HepG2 (cell line): ENCODE results near the gene STIM2. TPM values are rescaled to one million over a fixed set of nuclear protein-coding genes. Genes with fewer than 3 reads are reported as not detected.

Experiments used
- ATAC-seq: fragments of 200-7000 bp; cut with Tn5 transposase; 3 replicates; pipeline ENCODE4 v1.9.1; 2020; ENCODE audit warnings: mild to moderate bottlenecking, moderate library complexity
- BruUV-seq: library from RNA; stranded (reverse); fragments of 400-500 nt; replicated peaks from 2 replicates; lab custom pipeline; 2021; lab: Mats Ljungman, UMichigan
- CTCF ChIA-PET: fragments of 300-600 bp; formaldehyde crosslinking; extraction: SDS; loops from one replicate; lab custom pipeline; 2021; ENCODE audit warnings: low total read pairs, inconsistent platforms, low intra/inter-chr PET ratio; lab: Yijun Ruan, JAX
- POLR2A ChIA-PET: fragments of 350-600 bp; sonication (Branson Sonifier 250); formaldehyde crosslinking; loops from one replicate; lab custom pipeline; 2020; ENCODE audit warnings: antibody characterized with exemption, inconsistent platforms; lab: Yijun Ruan, JAX
- DNase-seq: peaks from one replicate; pipeline ENCODE4 v3.0.0-alpha.2; 2015; ENCODE audit warnings: low spot score
- FAIRE-seq: peaks from 3 replicates; lab custom pipeline; 2011; peaks lifted over from hg19 to GRCh38; lab: Jason Lieb, UNC
- H2AFZ ChIP-seq: one replicate; pipeline ENCODE4 v1.6.1; 2011; ENCODE audit warnings: low read length, inconsistent platforms
- H3K27ac ChIP-seq: fragments of 300-600 bp; 3 replicates; pipeline ENCODE4 v1.8.0; 2011; ENCODE audit warnings: mixed run types, mild to moderate bottlenecking, mixed read lengths, low read length, inconsistent platforms; ENCODE audit not compliant: insufficient read depth; ENCODE audit errors: extremely low read length
- H3K27me3 ChIP-seq, 2 experiments: fragments of 200-600 bp in 1 of 2; 2 replicates in 1 of 2; 3 replicates in 1 of 2; pipeline versions ENCODE4 v1.6.0 to v1.8.0; 2011; ENCODE audit warnings: low read length in 2 of 2, mild to moderate bottlenecking in 2 of 2, moderate library complexity in 2 of 2, inconsistent platforms in 1 of 2; ENCODE audit not compliant: insufficient read depth in 2 of 2, control insufficient read depth in 1 of 2
- H3K36me3 ChIP-seq, 2 experiments: fragments of 200-600 bp in 1 of 2; replicated peaks in 1 of 2; 2 replicates in 1 of 2; 3 replicates in 1 of 2; pipeline versions ENCODE4 v1.5.1 to v1.8.0; 2011; ENCODE audit warnings: low read length in 2 of 2, inconsistent platforms in 1 of 2; ENCODE audit not compliant: insufficient read depth in 2 of 2, control insufficient read depth in 1 of 2
- H3K4me1 ChIP-seq: 2 replicates; pipeline ENCODE4 v1.5.1; 2012; ENCODE audit warnings: low read length, inconsistent platforms; ENCODE audit not compliant: insufficient read depth
- H3K4me2 ChIP-seq: 2 replicates; pipeline ENCODE4 v1.6.0; 2011; ENCODE audit warnings: low read depth, low read length, inconsistent platforms
- H3K4me3 ChIP-seq, 3 experiments: fragments of 200-600 bp in 1 of 3; sonication (generic), shearing (Covaris generic) in 1 of 3; replicated peaks in 1 of 3; 2 replicates each; pipeline ENCODE4 v1.5.1; 2011 to 2016; ENCODE audit warnings: low read length in 3 of 3, inconsistent platforms in 2 of 3, low read depth in 2 of 3, mild to moderate bottlenecking in 2 of 3, control low read depth in 1 of 3, mixed read lengths in 1 of 3; ENCODE audit not compliant: insufficient read depth in 1 of 3
- H3K79me2 ChIP-seq: one replicate; pipeline ENCODE4 v1.6.1; 2011; ENCODE audit warnings: low read length, inconsistent platforms; ENCODE audit not compliant: insufficient read depth
- H3K9ac ChIP-seq: 2 replicates; pipeline ENCODE4 v1.6.0; 2011; ENCODE audit warnings: mild to moderate bottlenecking, low read depth, low read length, inconsistent platforms; ENCODE audit not compliant: insufficient read depth
- H3K9me3 ChIP-seq: 2 replicates; pipeline ENCODE4 v1.5.1; 2012; ENCODE audit warnings: mild to moderate bottlenecking, low read length
- H4K20me1 ChIP-seq: 2 replicates; pipeline ENCODE4 v1.6.0; 2011; ENCODE audit warnings: inconsistent platforms, mild to moderate bottlenecking, low read length, moderate library complexity; ENCODE audit not compliant: insufficient read depth
- ATF4 ChIP-seq, 2 experiments: fragments of 450-650 bp in 1 of 2; sonication (generic) in 1 of 2; formaldehyde crosslinking; IDR thresholded peaks; 2 replicates each; pipeline versions ENCODE4 v1.5.0 to v1.8.0; 2020 to 2022; ENCODE audit warnings: mild to moderate bottlenecking in 1 of 2, missing genetic modification reagents in 1 of 2
- CHCHD3 ChIP-seq: sonication (generic); formaldehyde crosslinking; IDR thresholded peaks from 2 replicates; pipeline ENCODE4 v1.8.0; 2022; ENCODE audit warnings: mild to moderate bottlenecking, missing genetic modification reagents, moderate library complexity
- FUBP1 ChIP-seq: sonication (generic); formaldehyde crosslinking; IDR thresholded peaks from 2 replicates; pipeline ENCODE4 v1.5.1; 2020; ENCODE audit warnings: missing genetic modification reagents, mild to moderate bottlenecking, borderline replicate concordance
- GPN1 ChIP-seq: sonication (generic); formaldehyde crosslinking; IDR thresholded peaks from 2 replicates; pipeline ENCODE4 v1.5.1; 2020; ENCODE audit warnings: missing genetic modification reagents, borderline replicate concordance
- HNF4A ChIP-seq: sonication (generic); formaldehyde crosslinking; IDR thresholded peaks from 2 replicates; pipeline ENCODE4 v1.4.0; 2020; ENCODE audit warnings: missing genetic modification reagents
- MTF1 ChIP-seq: sonication (generic); formaldehyde crosslinking; IDR thresholded peaks from 2 replicates; pipeline ENCODE4 v1.5.0; 2020; ENCODE audit warnings: missing genetic modification reagents
- NAIF1 ChIP-seq: sonication (generic); formaldehyde crosslinking; IDR thresholded peaks from 2 replicates; pipeline ENCODE4 v1.5.0; 2020; ENCODE audit warnings: mild to moderate bottlenecking, missing genetic modification reagents, borderline replicate concordance
- NCOA2 ChIP-seq: sonication (generic); formaldehyde crosslinking; IDR thresholded peaks from 2 replicates; pipeline ENCODE4 v1.8.0; 2022; ENCODE audit warnings: inconsistent platforms
- RAD51 ChIP-seq: fragments of 450-650 bp; IDR thresholded peaks from 2 replicates; pipeline ENCODE4 v1.6.1; 2016; ENCODE audit warnings: borderline replicate concordance
- SP5 ChIP-seq: IDR thresholded peaks from 2 replicates; pipeline ENCODE4 v1.6.1; 2016; ENCODE audit warnings: low read depth, borderline replicate concordance
- SPEN ChIP-seq: sonication (generic); formaldehyde crosslinking; IDR thresholded peaks from 2 replicates; pipeline ENCODE4 v1.5.1; 2020; ENCODE audit warnings: low read depth, mild to moderate bottlenecking, missing genetic modification reagents
- ZFP36L1 ChIP-seq: sonication (generic); formaldehyde crosslinking; IDR thresholded peaks from 2 replicates; pipeline ENCODE4 v1.8.0; 2022; ENCODE audit warnings: mild to moderate bottlenecking, missing genetic modification reagents, moderate library complexity
- ZNF12 ChIP-seq: sonication (generic); formaldehyde crosslinking; IDR thresholded peaks from 2 replicates; pipeline ENCODE4 v1.5.0; 2020; ENCODE audit warnings: missing genetic modification reagents
- ZNF207 ChIP-seq: fragments of 450-650 bp; IDR thresholded peaks from 2 replicates; pipeline ENCODE4 v1.6.1; 2016; ENCODE audit warnings: antibody characterized with exemption, borderline replicate concordance
- ZNF274 ChIP-seq: sonication (generic); formaldehyde crosslinking; IDR thresholded peaks from 2 replicates; pipeline ENCODE4 v1.5.1; 2020; ENCODE audit warnings: mild to moderate bottlenecking, missing genetic modification reagents
- ZNF367 ChIP-seq: sonication (generic); formaldehyde crosslinking; IDR thresholded peaks from 2 replicates; pipeline ENCODE4 v1.4.0; 2020; ENCODE audit warnings: missing genetic modification reagents, borderline replicate concordance
- ZNF451 ChIP-seq: sonication (generic); formaldehyde crosslinking; IDR thresholded peaks from 2 replicates; pipeline ENCODE4 v1.5.0; 2020; ENCODE audit warnings: mild to moderate bottlenecking, missing genetic modification reagents
- ZNF629 ChIP-seq: sonication (generic); formaldehyde crosslinking; conservative IDR thresholded peaks from 2 replicates; pipeline ENCODE4 v1.5.0; 2020; ENCODE audit warnings: missing genetic modification reagents
- ZNF720 ChIP-seq: sonication (generic); formaldehyde crosslinking; IDR thresholded peaks from 2 replicates; pipeline ENCODE4 v1.4.0; 2020; ENCODE audit warnings: missing genetic modification reagents
- ZNF891 ChIP-seq: sonication (generic); formaldehyde crosslinking; IDR thresholded peaks from 2 replicates; pipeline ENCODE4 v1.5.0; 2020; ENCODE audit warnings: mild to moderate bottlenecking, missing genetic modification reagents
- WGBS: methylation state at CpG from one replicate; pipeline ENCODE4 v1.1.6; 2017; ENCODE audit warnings: low lambda C conversion rate; 5-methylcytosine and 5-hydroxymethylcytosine counted together
- in situ Hi-C: cut with HindIII; loops from 2 replicates; pipeline ENCODE4 v1.10.0; 2017; ENCODE audit warnings: low pct_unique_long_range_greater_than_20kb; ENCODE audit not compliant: extremely low pct_ligation_motif_present
- intact Hi-C: fragments of 100-400 bp; cut with micrococcal nuclease; formaldehyde crosslinking; loops from one replicate; pipeline ENCODE4 v1.10.0; 2022; ENCODE audit not compliant: unreplicated experiment
- polyA plus RNA-seq, 8 experiments: library from polyadenylated mRNA; depleted of rRNA in 3 of 8; stranded (reverse) in 7 of 8; unstranded in 1 of 8; fragments of >200 nt; fragmentation: Illumina TruSeq in 4 of 8; extraction: Trizol in 4 of 8; gene quantifications; 2 replicates each; pipeline versions ENCODE4 v1.2.1 to v1.2.3, GENCODE V29; 2011 to 2016; ENCODE audit warnings: low read depth in 4 of 8, missing spikeins in 1 of 8, mixed read lengths in 1 of 8; ENCODE audit not compliant: insufficient read depth in 1 of 8
- total RNA-seq, 5 experiments: library from RNA; depleted of rRNA; stranded (reverse); fragments of >200 nt; fragmentation: Illumina TruSeq; extraction: Trizol; gene quantifications; 2 replicates each; pipeline ENCODE4 v1.2.3, GENCODE V29; 2016; ENCODE audit warnings: low read depth in 1 of 5

STIM2 gene
- total and polyA plus RNA-seq, 2 of the 13 experiments (the other 11 are each of a cell fraction or from before 2014, with no cell fraction given) = 19.3 to 19.4 TPM

- DNase-seq (no peak), ATAC-seq (no peak; the same call in 2 of the 3 replicates), FAIRE-seq (no peak)
- no peaks in the 10 kb centered on the region for H3K79me2 ChIP-seq
- TF ChIP-seq ZNF274 (CRISPR knock-in tag) (no peak), ZNF629 (CRISPR knock-in tag) (no peak), ZNF891 (CRISPR knock-in tag) (no peak), ZNF451 (CRISPR knock-in tag) (no peak), NCOA2 (CRISPR knock-in tag) (no peak), GPN1 (CRISPR knock-in tag) (no peak), ZNF12 (CRISPR knock-in tag) (no peak), ZNF720 (CRISPR knock-in tag) (no peak), ZFP36L1 (CRISPR knock-in tag) (no peak), MTF1 (no peak), SP5 (no peak), SPEN (no peak), HNF4A (CRISPR knock-in tag) (no peak), NAIF1 (no peak), RAD51 (no peak), CHCHD3 (CRISPR knock-in tag) (no peak), ZNF367 (CRISPR knock-in tag) (no peak), ATF4 (CRISPR knock-in tag; IDR thresholded peaks at IDR 0.05) (no peak), FUBP1 (no peak), ZNF207 (no peak)
- BruUV-seq = no TSS peak
- H3K27me3 ChIP-seq = peaks cover 0 to 13% of the 10 kb centered on the region in 2 experiments; a peak in 1 of 5 replicates
- H3K4me3 ChIP-seq = no peak overlapping the region
- H3K9ac ChIP-seq = no peak overlapping the region
- intact Hi-C loops (no loop called here), in situ Hi-C loops (no loop called here)
- H4K20me1 ChIP-seq = no peaks in the 10 kb centered on the region
- ChIA-PET POLR2A (no interaction called here), CTCF (no interaction called here)
- H2AFZ ChIP-seq = no peak overlapping the region
- H3K9me3 ChIP-seq = no peaks in the 10 kb centered on the region
- WGBS = 71% methylated on average over 7 of the region's 8 CpGs
- no peak overlapping the region for H3K27ac ChIP-seq
- no peaks in the 10 kb centered on the region for H3K36me3 ChIP-seq
- no peak overlapping the region for H3K4me2 ChIP-seq
- peaks cover 7% of the 10 kb centered on the region for H3K4me1 ChIP-seq
These were observed 46.9 kb upstream of the STIM2 start for GRCh38 chr4:26813698-26814097.
